ENCODE results near the gene BMP8A. TPM values are rescaled to one million over a fixed set of nuclear protein-coding genes. Genes with fewer than 3 reads are reported as not detected.

The BMP8A gene
- total RNA-seq, 1 donor from 2014 or later: 0.30 TPM

Other genes starting within 250 kb of the BMP8A start
- 232 TPM for gene PABPC4, start 85.2 kb downstream of the BMP8A start, total RNA-seq
- 16.9 TPM for gene HEYL, start 148.0 kb downstream of the BMP8A start, total RNA-seq
- 30.4 TPM for gene NT5C1A, start 180.5 kb downstream of the BMP8A start, total RNA-seq
- 2.8 TPM for gene HPCAL4, start 199.8 kb downstream of the BMP8A start, total RNA-seq
- 27.9 TPM for gene PPIE, start 247.2 kb downstream of the BMP8A start, total RNA-seq